Liver (tissue), 9 donors: ENCODE results near the gene RRN3. TPM values are rescaled to one million over a fixed set of nuclear protein-coding genes. Genes with fewer than 3 reads are reported as not detected.
A peak's percentile ranks its signal among the peaks of the same experiment; 100 is the strongest.
"Not testable (repeated sequence)": the region's sequence is repeated elsewhere in the genome, so short reads cannot be mapped to it uniquely, and the experiment has no call there.

Experiments
- DNase-seq: peaks from one replicate; pipeline ENCODE4 v3.0.0-alpha.2; 2017; ENCODE audit warnings: low spot score
- H3K27ac ChIP-seq, 2 donors: one replicate each; pipeline ENCODE4 v1.7.0; 2013; ENCODE audit warnings: inconsistent platforms in 2 of 2, low read length in 2 of 2, control low read depth in 1 of 2, low read depth in 1 of 2, mild to moderate bottlenecking in 1 of 2
- H3K27me3 ChIP-seq, 4 donors: one replicate each; pipeline versions ENCODE4 v1.6.1 to v1.7.0; 2013; ENCODE audit warnings: low read length in 3 of 4, inconsistent platforms in 1 of 4, mild to moderate bottlenecking in 1 of 4, moderate library complexity in 1 of 4; ENCODE audit not compliant: control insufficient read depth in 4 of 4, insufficient read depth in 4 of 4
- H3K36me3 ChIP-seq, 4 donors: one replicate each; pipeline versions ENCODE4 v1.6.1 to v1.7.0; 2013; ENCODE audit warnings: low read length in 3 of 4, mild to moderate bottlenecking in 3 of 4, low read depth in 1 of 4, moderate library complexity in 1 of 4; ENCODE audit not compliant: control insufficient read depth in 4 of 4, insufficient read depth in 3 of 4
- H3K4me1 ChIP-seq, 4 donors: one replicate each; pipeline versions ENCODE4 v1.6.1 to v1.7.0; 2013; ENCODE audit warnings: low read length in 3 of 4, mild to moderate bottlenecking in 3 of 4, moderate library complexity in 1 of 4; ENCODE audit not compliant: control insufficient read depth in 4 of 4, insufficient read depth in 4 of 4
- H3K4me3 ChIP-seq, 3 donors: one replicate each; pipeline versions ENCODE4 v1.6.1 to v1.7.0; 2013; ENCODE audit warnings: low read length in 3 of 3, control low read depth in 1 of 3, low read depth in 1 of 3, mild to moderate bottlenecking in 1 of 3
- H3K9ac ChIP-seq, 2 donors: one replicate each; pipeline ENCODE4 v1.7.0; 2013; ENCODE audit warnings: low read length in 2 of 2, mild to moderate bottlenecking in 2 of 2, moderate library complexity in 2 of 2, control low read depth in 1 of 2, low read depth in 1 of 2
- H3K9me3 ChIP-seq, 4 donors: one replicate each; pipeline versions ENCODE4 v1.6.1 to v1.7.0; 2013; ENCODE audit warnings: low read length in 3 of 4; ENCODE audit not compliant: control insufficient read depth in 4 of 4
- NR2F2 ChIP-seq: IDR thresholded peaks from 2 replicates; pipeline ENCODE4 v1.6.1; 2016; ENCODE audit warnings: antibody characterized with exemption
- WGBS: extraction: QIAGEN DNeasy Blood & Tissue Kit; methylation state at CpG from one replicate; pipeline ENCODE4 v1.1.7; 2013; 5-methylcytosine and 5-hydroxymethylcytosine counted together
- polyA plus RNA-seq, 2 donors: library from polyadenylated mRNA; stranded (reverse) in 1 of 2; unstranded in 1 of 2; fragments of 200-250 nt in 1 of 2; fragments of >200 nt in 1 of 2; fragmentation: Nextera tagmentation in 1 of 2; extraction: Ambion mirVana in 1 of 2; gene quantifications; one replicate each; pipeline versions ENCODE4 v1.2.1 to v1.2.3, GENCODE V29; 2013 to 2015
- total RNA-seq, 2 donors: library from RNA; depleted of rRNA; stranded (reverse); fragments of >200 nt; gene quantifications; one replicate each; pipeline ENCODE4 v1.2.3, GENCODE V29; 2014
- donor health status: healthy.
- donor health status: healthy.
- donor health status: healthy.
- donor health status: healthy.
- donor health status: healthy.

Gene RRN3
- total and polyA plus RNA-seq, 4 donors, result 8.2 to 28.4 (median 16.3) TPM

GRCh38 chr16:15027503-15028344 lies 66.3 kb downstream of the RRN3 start:
- not testable (repeated sequence) for H3K4me3 ChIP-seq, H3K27ac ChIP-seq, H3K27me3 ChIP-seq, H3K9me3 ChIP-seq, DNase-seq, H3K9ac ChIP-seq
- 94% methylated on average over 29 of the region's 29 CpGs for WGBS
- Histone ChIP-seq H3K36me3 (peaks cover 5 to 57% (median 35%) of the 10 kb centered on the region in 4 donors), H3K4me1 (peaks cover 0 to 11% (median 5%) of the 10 kb centered on the region in 4 donors)

- not testable (repeated sequence) for H3K4me1 ChIP-seq
Observed at GRCh38 chr16:15027051-15027450, 67.0 kb downstream of the RRN3 start.

GRCh38 chr16:15025234-15025951 lies 68.7 kb downstream of the RRN3 start:
- WGBS, result 87% methylated on average over 14 of the region's 14 CpGs
- DNase-seq, H3K9ac ChIP-seq, H3K4me3 ChIP-seq, H3K27me3 ChIP-seq, H3K9me3 ChIP-seq, H3K4me1 ChIP-seq: not testable (repeated sequence)
- Histone ChIP-seq H3K36me3 (peaks cover 5 to 50% (median 32%) of the 10 kb centered on the region in 4 donors), H3K27ac (peak overlapping the region in 1 of 2 donors; percentile 4)
- TF ChIP-seq NR2F2, result peak; percentile 70

More at GRCh38 chr16:15027051-15027450, 67.0 kb downstream of the RRN3 start:
- not testable (repeated sequence) for H3K9ac ChIP-seq, H3K27ac ChIP-seq, H3K9me3 ChIP-seq, H3K4me3 ChIP-seq, H3K27me3 ChIP-seq, DNase-seq
- 93% methylated on average over 8 of the region's 8 CpGs for WGBS
- H3K36me3 ChIP-seq, result peaks cover 5 to 58% (median 36%) of the 10 kb centered on the region in 4 donors

DNA sequence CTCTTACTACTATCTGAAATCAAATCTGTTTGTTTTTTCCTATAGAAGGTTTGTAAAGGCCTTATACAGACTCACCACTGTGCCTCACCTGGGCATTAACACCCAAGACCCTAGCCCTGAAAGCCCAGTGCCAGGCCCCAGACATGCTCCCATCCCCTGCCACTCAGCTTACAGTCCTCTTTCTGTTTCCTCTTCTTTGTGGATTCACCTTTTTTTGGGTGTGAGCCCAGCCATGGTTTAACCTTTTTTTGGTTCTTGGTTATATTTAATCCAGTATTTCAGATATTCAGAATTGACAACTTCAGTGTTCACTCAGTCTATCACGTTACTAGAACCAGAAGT lies 69.2 kb downstream of the RRN3 start:
- DNase-seq, H3K27me3 ChIP-seq, H3K9me3 ChIP-seq, H3K27ac ChIP-seq, H3K9ac ChIP-seq, H3K4me1 ChIP-seq, H3K4me3 ChIP-seq: not testable (repeated sequence)
- 88% methylated on average over 1 of the region's 1 CpG for WGBS
- peaks cover 5 to 49% (median 32%) of the 10 kb centered on the region in 4 donors for H3K36me3 ChIP-seq

- H3K36me3 ChIP-seq, result peaks cover 3 to 47% (median 37%) of the 10 kb centered on the region in 4 donors
- H3K27ac ChIP-seq, H3K4me3 ChIP-seq, DNase-seq, H3K9ac ChIP-seq, H3K9me3 ChIP-seq, H3K4me1 ChIP-seq, H3K27me3 ChIP-seq: not testable (repeated sequence)
- 93% methylated on average over 13 of the region's 13 CpGs for WGBS
Observed at GRCh38 chr16:15023381-15024077, 70.5 kb downstream of the RRN3 start.
